Measurements from ENCODE around the gene MS4A18.
"Not testable (repeated sequence)": the region's sequence is repeated elsewhere in the genome, so short reads cannot be mapped to it uniquely, and the experiment has no call there.

Gene MS4A18

GRCh38 chr11:60700689-60701468 lies 23.6 kb upstream of the MS4A18 start:
- DNase-seq (ENCODE audit: low read depth): peak; percentile 68
- peak; percentile 71 for TF ChIP-seq CTCF (IDR thresholded peaks at IDR 0.05; ENCODE audit: control insufficient read depth, extremely low read depth, insufficient read depth)
- H3K4me3 ChIP-seq (ENCODE audit: low read depth, low read length): peak overlapping the region; percentile 16; the same call in 1 of the 2 replicates

- no peak for TF ChIP-seq CTCF (IDR thresholded peaks at IDR 0.05; ENCODE audit: control insufficient read depth, extremely low read depth, insufficient read depth)
- H3K4me3 ChIP-seq (ENCODE audit: low read depth, low read length): peak overlapping the region; percentile 16; the same call in 1 of the 2 replicates
- no peak for DNase-seq (ENCODE audit: low read depth)
These were observed 23.1 kb upstream of the MS4A18 start for GRCh38 chr11:60701469-60701818.

GRCh38 chr11:60703374-60703773 lies 21.1 kb upstream of the MS4A18 start:
- H3K4me3 ChIP-seq (ENCODE audit: low read depth, low read length): no peak overlapping the region
- TF ChIP-seq CTCF (IDR thresholded peaks at IDR 0.05; ENCODE audit: control insufficient read depth, extremely low read depth, insufficient read depth): no peak
- DNase-seq (ENCODE audit: low read depth): no peak

GRCh38 chr11:60705895-60706294 lies 18.6 kb upstream of the MS4A18 start:
- TF ChIP-seq CTCF (IDR thresholded peaks at IDR 0.05; ENCODE audit: control insufficient read depth, extremely low read depth, insufficient read depth): no peak
- no peak for DNase-seq (ENCODE audit: low read depth)
- no peak overlapping the region for H3K4me3 ChIP-seq (ENCODE audit: low read depth, low read length)

GRCh38 chr11:60706931-60707330 lies 17.6 kb upstream of the MS4A18 start:
- no peak for TF ChIP-seq CTCF (IDR thresholded peaks at IDR 0.05; ENCODE audit: control insufficient read depth, extremely low read depth, insufficient read depth)
- H3K4me3 ChIP-seq (ENCODE audit: low read depth, low read length): no peak overlapping the region
- no peak for DNase-seq (ENCODE audit: low read depth)

- TF ChIP-seq CTCF (IDR thresholded peaks at IDR 0.05; ENCODE audit: control insufficient read depth, extremely low read depth, insufficient read depth): 0 out of 2 replicates have a peak, but pooled peaks have one; percentile 19
- DNase-seq (ENCODE audit: low read depth): no peak
- H3K4me3 ChIP-seq (ENCODE audit: low read depth, low read length): no peak overlapping the region
These were observed 14.0 kb upstream of the MS4A18 start for GRCh38 chr11:60710482-60710881.

- no peak overlapping the region for H3K4me3 ChIP-seq (ENCODE audit: low read depth, low read length)
- no peak for DNase-seq (ENCODE audit: low read depth)
- no peak for TF ChIP-seq CTCF (IDR thresholded peaks at IDR 0.05; ENCODE audit: control insufficient read depth, extremely low read depth, insufficient read depth)
These were observed 13.2 kb upstream of the MS4A18 start for GRCh38 chr11:60711276-60711675.

GRCh38 chr11:60713423-60713822 lies 11.1 kb upstream of the MS4A18 start:
- not testable (repeated sequence) for DNase-seq (ENCODE audit: low read depth); H3K4me3 ChIP-seq (ENCODE audit: low read depth, low read length)
